Measurements from ENCODE around the gene RNF5. TPM values are rescaled to one million over a fixed set of nuclear protein-coding genes. Genes with fewer than 3 reads are reported as not detected.

RNF5 gene
- total and polyA plus RNA-seq, 9 of the 15 experiments (the other 6 are each of a cell fraction or from before 2014, with no cell fraction given) = 62.2 to 245 (median 129) TPM

- TF ChIP-seq YY1 (IDR thresholded peaks at IDR 0.05; ENCODE audit: borderline replicate concordance in 1 of 3, control insufficient read depth in 1 of 3, extremely low read depth in 1 of 3, insufficient read depth in 3 of 3, insufficient read length in 1 of 3, insufficient replicate concordance in 2 of 3, low read depth in 1 of 3, low read length in 2 of 3) (peak in 1 of 3 experiments; percentile 16), ZNF146 (CRISPR knock-in tag; IDR thresholded peaks at IDR 0.05; ENCODE audit: unreplicated experiment) (no peak), FOXK2 (conservative IDR thresholded peaks at IDR 0.05 in 1 of 2, IDR thresholded peaks at IDR 0.05 in 1 of 2; ENCODE audit: low read depth in 2 of 2) (no peak), SMC3 (conservative IDR thresholded peaks at IDR 0.05; ENCODE audit: insufficient read depth, low read depth, low read length) (no peak), ZBTB9 (CRISPR knock-in tag; IDR thresholded peaks at IDR 0.05) (no peak), TFE3 (CRISPR knock-in tag; IDR thresholded peaks at IDR 0.05) (peak; percentile 64), MEF2D (tag; conservative IDR thresholded peaks at IDR 0.05; ENCODE audit: low read depth) (no peak), BRF1 (IDR thresholded peaks at IDR 0.05; ENCODE audit: borderline replicate concordance, extremely low read depth, insufficient read length) (no peak), TAF9B (IDR thresholded peaks at IDR 0.05; ENCODE audit: partially characterized antibody) (no peak), NKRF (IDR thresholded peaks at IDR 0.05; ENCODE audit: borderline replicate concordance) (no peak; the same call in none of the 2 replicates), ZNF318 (IDR thresholded peaks at IDR 0.05; ENCODE audit: borderline replicate concordance in 1 of 2, low read depth in 1 of 2) (no peak)
These were observed 589 bp downstream of the RNF5 start (continued) for GRCh38 chr6:32178547-32179440.

All from K562 (cell line).